Endothelial cell of umbilical vein (primary cell): ENCODE measurements around the gene RAMP1. TPM values are rescaled to one million over a fixed set of nuclear protein-coding genes. Genes with fewer than 3 reads are reported as not detected.

Experiments
- BruUV-seq: library from RNA; stranded (reverse); fragments of 400-500 nt; replicated peaks from 2 replicates; lab custom pipeline; 2021; lab: Mats Ljungman, UMichigan
- CTCF ChIA-PET: fragments of 300-600, 350-600 bp; sonication (Branson Sonifier 250); formaldehyde crosslinking; loops from one replicate; lab custom pipeline; 2021; ENCODE audit warnings: antibody characterized with exemption, inconsistent platforms; lab: Charles Lee
- POLR2A ChIA-PET: fragments of 300-600, 350-600 bp; sonication (Branson Sonifier 250); formaldehyde crosslinking; loops from one replicate; lab custom pipeline; 2021; ENCODE audit warnings: antibody characterized with exemption, inconsistent platforms; lab: Charles Lee
- DNase-seq: peaks from one replicate; pipeline ENCODE4 v3.0.0-alpha.2; 2011; ENCODE audit warnings: low read depth, low spot score
- FAIRE-seq: peaks from 2 replicates; lab custom pipeline; 2011; peaks lifted over from hg19 to GRCh38; lab: Jason Lieb, UNC
- H2AFZ ChIP-seq: 2 replicates; pipeline ENCODE4 v1.6.0; 2012; ENCODE audit warnings: low read depth, low read length, control low read depth, inconsistent platforms
- H3K27ac ChIP-seq: 2 replicates; pipeline ENCODE4 v1.5.1; 2011; ENCODE audit warnings: low read depth, mild to moderate bottlenecking, control low read depth, low read length, moderate library complexity; ENCODE audit not compliant: insufficient read depth
- H3K27me3 ChIP-seq, 2 experiments: 2 replicates each; pipeline versions ENCODE4 v1.6.0 to v1.6.1; 2011; ENCODE audit warnings: low read length in 2 of 2, mixed read lengths in 1 of 2; ENCODE audit not compliant: control insufficient read depth in 2 of 2, insufficient read depth in 2 of 2
- H3K36me3 ChIP-seq, 2 experiments: 2 replicates in 1 of 2; 3 replicates in 1 of 2; pipeline ENCODE4 v1.5.1; 2011; ENCODE audit warnings: low read length in 2 of 2, mild to moderate bottlenecking in 1 of 2, moderate library complexity in 1 of 2; ENCODE audit not compliant: control insufficient read depth in 2 of 2, insufficient read depth in 2 of 2; ENCODE audit errors: extremely low read depth in 1 of 2
- H3K4me1 ChIP-seq: 3 replicates; pipeline ENCODE4 v1.5.1; 2011; ENCODE audit warnings: mild to moderate bottlenecking, low read length; ENCODE audit not compliant: control insufficient read depth, insufficient read depth; ENCODE audit errors: extremely low read depth
- H3K4me2 ChIP-seq: 2 replicates; pipeline ENCODE4 v1.6.1; 2011; ENCODE audit warnings: low read length, control low read depth, mixed read lengths; ENCODE audit not compliant: insufficient read depth
- H3K4me3 ChIP-seq, 3 experiments: fragments of 200-600 bp in 1 of 3; sonication (generic), shearing (Covaris generic) in 1 of 3; replicated peaks in 1 of 3; 2 replicates each; pipeline ENCODE4 v1.5.1; 2011 to 2016; ENCODE audit warnings: control low read depth in 3 of 3, low read length in 3 of 3, mild to moderate bottlenecking in 2 of 3, inconsistent platforms in 1 of 3, low read depth in 1 of 3, moderate library complexity in 1 of 3; ENCODE audit not compliant: insufficient read depth in 1 of 3
- H3K79me2 ChIP-seq: 2 replicates; pipeline ENCODE4 v1.6.0; 2012; ENCODE audit warnings: low read length, inconsistent platforms; ENCODE audit not compliant: control insufficient read depth, insufficient read depth
- H3K9ac ChIP-seq: replicated peaks from 2 replicates; pipeline ENCODE3; 2011; ENCODE audit warnings: low read length, control low read depth; ENCODE audit not compliant: insufficient read depth; ENCODE audit errors: extremely low read depth
- H3K9me1 ChIP-seq: replicated peaks from 3 replicates; pipeline ENCODE4 v1.6.0; 2011; ENCODE audit warnings: mild to moderate bottlenecking, low read length; ENCODE audit not compliant: control insufficient read depth, insufficient read depth; ENCODE audit errors: extremely low read depth
- H3K9me3 ChIP-seq: replicated peaks from 2 replicates; pipeline ENCODE4 v1.5.1; 2012; ENCODE audit warnings: low read length, inconsistent platforms; ENCODE audit not compliant: control insufficient read depth, insufficient read depth
- H4K20me1 ChIP-seq: replicated peaks from 2 replicates; pipeline ENCODE3; 2011; ENCODE audit warnings: mild to moderate bottlenecking, low read length; ENCODE audit not compliant: control insufficient read depth, insufficient read depth; ENCODE audit errors: extremely low read depth
- GATA2 ChIP-seq: IDR thresholded peaks from 2 replicates; pipeline ENCODE4 v1.7.0; 2011; ENCODE audit warnings: low read depth, mild to moderate bottlenecking, moderate library complexity, mixed read lengths, low read length; ENCODE audit not compliant: insufficient read length, insufficient read depth
- JUN ChIP-seq: IDR thresholded peaks from 2 replicates; pipeline ENCODE4 v1.6.1; 2011; ENCODE audit warnings: borderline replicate concordance, low read depth; ENCODE audit not compliant: insufficient read length, insufficient read depth
- POLR2AphosphoS5 ChIP-seq: IDR thresholded peaks from 2 replicates; pipeline ENCODE4 v1.6.1; 2012; ENCODE audit warnings: low read depth, mild to moderate bottlenecking, control low read depth, low read length, moderate library complexity; ENCODE audit not compliant: insufficient read depth
- dilution Hi-C: fragments of 300-500 bp; cut with MboI; formaldehyde crosslinking; loops from one replicate; pipeline ENCODE4 v1.15.0; 2019; ENCODE audit warnings: low sequenced_read_pairs; ENCODE audit not compliant: extremely low pct_ligation_motif_present
- intact Hi-C: fragments of 100-400 bp; cut with micrococcal nuclease; formaldehyde crosslinking; loops from one replicate; pipeline ENCODE4 v1.10.0; 2022
- polyA plus RNA-seq, 4 experiments: library from polyadenylated mRNA; depleted of rRNA in 3 of 4; stranded (reverse) in 3 of 4; unstranded in 1 of 4; fragments of >200 nt; gene quantifications; 2 replicates each; pipeline versions ENCODE4 v1.2.1 to v1.2.3, GENCODE V29; 2011 to 2012; ENCODE audit warnings: missing spikeins in 1 of 4
- total RNA-seq: library from RNA; stranded (reverse); gene quantifications from 2 replicates; pipeline ENCODE4 v1.2.3, GENCODE V29; 2021
- TF ChIP-seq, protein P1 (sequence below), 2 donors: IDR thresholded peaks; 1 replicate in 1 of 2; 2 replicates in 1 of 2; pipeline ENCODE4 v1.5.1; 2011; ENCODE audit warnings: low read length in 2 of 2, mild to moderate bottlenecking in 2 of 2, moderate library complexity in 2 of 2, control low read depth in 1 of 2, inconsistent platforms in 1 of 2, low read depth in 1 of 2; ENCODE audit not compliant: insufficient read depth in 1 of 2; ENCODE audit errors: extremely low read depth in 1 of 2

RAMP1 gene
- total and polyA plus RNA-seq, 2 donors (not counting 3 experiments of a cell fraction or from before 2014, with no cell fraction given): 0.18 TPM; not detected in 1

- FAIRE-seq (no peak), DNase-seq (no peak)
- Histone ChIP-seq H2AFZ (no peak overlapping the region), H4K20me1 (no peaks in the 10 kb centered on the region), H3K36me3 (no peaks in the 10 kb centered on the region), H3K79me2 (no peaks in the 10 kb centered on the region), H3K27me3 (peaks cover 0 to 2% of the 10 kb centered on the region in 2 experiments), H3K9me3 (no peaks in the 10 kb centered on the region), H3K27ac (no peak overlapping the region), H3K9me1 (no peaks in the 10 kb centered on the region), H3K4me1 (no peaks in the 10 kb centered on the region), H3K4me2 (no peak overlapping the region), H3K9ac (no peak overlapping the region), H3K4me3 (no peak overlapping the region)
- dilution Hi-C loops: no loop called here
- intact Hi-C loops: no loop called here
- no TSS peak for BruUV-seq
- TF ChIP-seq, protein P1, sequence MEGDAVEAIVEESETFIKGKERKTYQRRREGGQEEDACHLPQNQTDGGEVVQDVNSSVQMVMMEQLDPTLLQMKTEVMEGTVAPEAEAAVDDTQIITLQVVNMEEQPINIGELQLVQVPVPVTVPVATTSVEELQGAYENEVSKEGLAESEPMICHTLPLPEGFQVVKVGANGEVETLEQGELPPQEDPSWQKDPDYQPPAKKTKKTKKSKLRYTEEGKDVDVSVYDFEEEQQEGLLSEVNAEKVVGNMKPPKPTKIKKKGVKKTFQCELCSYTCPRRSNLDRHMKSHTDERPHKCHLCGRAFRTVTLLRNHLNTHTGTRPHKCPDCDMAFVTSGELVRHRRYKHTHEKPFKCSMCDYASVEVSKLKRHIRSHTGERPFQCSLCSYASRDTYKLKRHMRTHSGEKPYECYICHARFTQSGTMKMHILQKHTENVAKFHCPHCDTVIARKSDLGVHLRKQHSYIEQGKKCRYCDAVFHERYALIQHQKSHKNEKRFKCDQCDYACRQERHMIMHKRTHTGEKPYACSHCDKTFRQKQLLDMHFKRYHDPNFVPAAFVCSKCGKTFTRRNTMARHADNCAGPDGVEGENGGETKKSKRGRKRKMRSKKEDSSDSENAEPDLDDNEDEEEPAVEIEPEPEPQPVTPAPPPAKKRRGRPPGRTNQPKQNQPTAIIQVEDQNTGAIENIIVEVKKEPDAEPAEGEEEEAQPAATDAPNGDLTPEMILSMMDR (IDR thresholded peaks at IDR 0.05; ENCODE audit: extremely low read depth in 1 of 2, insufficient read depth in 1 of 2, low read depth in 1 of 2, low read length in 2 of 2): no peak
- ChIA-PET POLR2A (no interaction called here), CTCF (no interaction called here)
Measured at GRCh38 chr2:237909075-237909695, 49.8 kb downstream of the RAMP1 start.

GRCh38 chr2:237909801-237910475 lies 50.5 kb downstream of the RAMP1 start:
- H3K9me1 ChIP-seq: no peaks in the 10 kb centered on the region
- no peaks in the 10 kb centered on the region for H3K36me3 ChIP-seq
- dilution Hi-C loops (no loop called here), intact Hi-C loops (no loop called here)
- no peaks in the 10 kb centered on the region for H3K4me1 ChIP-seq
- no peak overlapping the region for H3K4me3 ChIP-seq
- H2AFZ ChIP-seq: no peak overlapping the region
- H3K79me2 ChIP-seq: no peaks in the 10 kb centered on the region
- H3K9ac ChIP-seq: no peak overlapping the region
- TF ChIP-seq, protein P1 (IDR thresholded peaks at IDR 0.05; ENCODE audit: extremely low read depth in 1 of 2, insufficient read depth in 1 of 2, low read depth in 1 of 2, low read length in 2 of 2): no peak
- TF ChIP-seq JUN: no peak
- TF ChIP-seq GATA2: no peak
- TF ChIP-seq POLR2AphosphoS5: no peak
- ChIA-PET CTCF (no interaction called here), POLR2A (no interaction called here)
- H3K4me2 ChIP-seq: no peak overlapping the region
- peaks cover 0 to 2% of the 10 kb centered on the region in 2 experiments for H3K27me3 ChIP-seq
- no TSS peak for BruUV-seq
- no peak for DNase-seq
- FAIRE-seq: no peak
- H3K9me3 ChIP-seq: no peaks in the 10 kb centered on the region
- no peaks in the 10 kb centered on the region for H4K20me1 ChIP-seq
- H3K27ac ChIP-seq: no peak overlapping the region
